Ecto neural progenitor cell (in vitro differentiated cells): ENCODE data around the gene SH3RF3.
"Not testable (repeated sequence)": the region's sequence is repeated elsewhere in the genome, so short reads cannot be mapped to it uniquely, and the experiment has no call there.

Source experiments
- DNase-seq: peaks from one replicate; pipeline ENCODE4 v3.0.0-alpha.2; 2018; ENCODE audit warnings: low spot score

Gene SH3RF3

DNA sequence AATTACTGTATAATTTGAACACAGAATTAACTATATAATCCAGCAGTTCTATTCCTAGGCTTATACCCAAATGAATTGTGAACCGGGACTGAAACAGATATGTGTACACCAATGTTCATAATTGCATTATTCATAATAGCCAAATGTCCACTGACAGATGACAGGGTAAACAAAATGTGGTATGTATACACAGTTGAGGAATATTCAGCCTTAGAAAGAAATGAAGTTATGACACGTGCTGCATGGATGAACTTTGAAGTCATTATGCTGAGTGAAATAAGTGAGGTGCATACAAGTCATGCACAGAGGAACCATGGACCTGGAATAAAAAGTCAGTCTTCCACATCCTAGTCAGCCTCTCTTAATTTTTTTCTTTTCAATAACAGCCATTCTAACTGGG is 91.9 kb downstream of the SH3RF3 start:
- DNase-seq: no peak

DNA sequence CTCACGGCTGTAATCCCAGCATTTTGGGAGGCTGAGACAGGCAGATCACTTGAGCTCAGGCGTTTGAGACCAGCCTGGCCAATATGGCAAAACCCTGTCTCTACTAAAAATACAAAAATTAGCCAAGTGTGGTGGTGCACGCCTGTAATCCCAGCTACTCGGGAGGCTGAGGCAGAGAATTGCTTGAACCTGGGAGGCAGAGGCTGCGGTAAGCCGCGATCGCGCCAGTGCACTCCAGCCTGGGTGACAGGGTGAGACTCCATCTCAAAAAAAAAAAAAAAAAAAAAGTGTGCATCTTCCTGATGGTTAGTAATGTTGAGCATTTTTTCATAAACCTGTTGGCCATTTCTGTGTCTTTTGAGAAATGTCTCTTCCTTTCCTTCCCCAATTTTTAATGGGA is 92.3 kb downstream of the SH3RF3 start:
- not testable (repeated sequence) for DNase-seq

- no peak for DNase-seq
Measured at GRCh38 chr2:109222422-109222821, 93.4 kb downstream of the SH3RF3 start.

DNA sequence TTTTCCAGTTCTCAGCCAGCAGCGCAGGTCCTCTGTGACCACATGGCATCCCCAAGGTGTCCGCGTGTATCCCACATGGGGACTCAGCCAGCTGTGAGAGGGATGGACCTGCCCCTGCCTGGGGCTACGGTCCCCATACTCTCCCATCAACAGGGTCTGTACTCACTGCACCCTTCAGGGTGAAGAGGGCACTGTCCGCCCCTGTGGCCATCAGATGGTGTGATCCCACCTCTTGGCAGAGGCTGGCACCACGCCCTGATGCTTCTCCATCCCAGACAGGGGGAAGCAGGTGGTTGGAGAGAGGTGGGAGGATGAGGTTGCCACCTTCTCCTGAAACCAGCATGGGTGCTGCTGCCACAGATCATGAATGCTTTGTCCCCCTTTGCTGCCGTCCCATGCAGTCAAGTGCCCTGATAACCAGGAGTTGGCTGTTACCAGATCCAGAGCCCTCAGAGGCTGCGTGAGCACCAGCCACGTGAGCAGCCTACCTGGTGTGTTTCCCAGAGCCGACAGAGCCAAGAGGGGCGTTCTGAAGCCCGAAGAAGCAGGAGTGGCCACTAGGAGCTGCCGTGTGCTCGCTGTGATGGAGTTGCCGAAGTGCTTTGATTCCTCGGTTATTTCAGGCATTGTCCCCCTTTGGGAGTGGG is 93.9 kb downstream of the SH3RF3 start:
- no peak for DNase-seq

GRCh38 chr2:109223490-109223889 is 94.5 kb downstream of the SH3RF3 start:
- no peak for DNase-seq

DNA sequence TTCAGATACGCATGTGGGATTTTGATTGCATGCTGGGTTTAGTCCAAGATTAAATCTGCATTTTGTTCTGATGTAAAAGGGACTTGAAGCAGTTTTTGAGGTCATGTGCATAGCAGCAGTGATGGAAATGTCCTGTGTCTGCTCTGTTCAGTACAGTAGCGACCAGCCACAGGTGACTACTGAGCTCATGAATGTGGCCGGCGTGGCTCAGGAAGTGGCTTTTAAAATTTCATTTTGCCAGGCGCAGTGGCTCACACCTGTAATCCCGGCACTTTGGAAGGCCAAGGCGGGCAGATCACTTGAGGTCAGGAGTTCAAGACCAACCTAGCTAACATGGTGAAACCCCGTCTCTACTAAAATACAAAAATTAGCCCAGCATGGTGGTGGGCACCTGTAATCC is 95.3 kb downstream of the SH3RF3 start:
- peak; percentile 18 for DNase-seq

DNA sequence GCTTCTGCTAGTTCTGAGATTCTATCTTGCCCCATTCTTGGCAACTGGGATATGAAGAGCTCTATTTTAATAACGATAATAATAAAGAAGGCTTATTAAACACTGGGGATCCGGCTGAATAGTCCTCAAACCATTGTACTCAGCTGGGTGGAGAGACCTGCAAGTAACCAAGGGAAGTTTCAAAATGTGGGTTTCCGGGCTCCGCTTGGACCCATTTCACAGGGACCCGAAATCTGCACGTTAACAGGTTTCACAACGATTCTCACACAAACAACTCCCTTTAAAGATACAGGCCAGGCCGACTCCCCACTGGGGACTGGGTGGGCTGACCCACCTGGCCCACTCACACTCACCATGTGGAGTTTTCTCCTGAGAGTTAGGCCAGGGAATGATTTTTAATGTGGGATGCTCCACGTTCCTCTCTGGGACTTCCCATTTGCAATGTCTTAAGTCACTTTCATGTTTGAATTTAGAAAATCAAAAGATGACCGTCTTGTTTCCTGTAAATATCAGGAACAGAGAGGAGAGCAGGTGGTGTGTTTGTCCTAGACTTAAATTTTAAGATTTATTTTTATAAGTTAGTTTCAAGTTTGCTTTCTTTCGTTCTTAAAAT is 96.3 kb downstream of the SH3RF3 start:
- DNase-seq: peak; percentile 15

DNA sequence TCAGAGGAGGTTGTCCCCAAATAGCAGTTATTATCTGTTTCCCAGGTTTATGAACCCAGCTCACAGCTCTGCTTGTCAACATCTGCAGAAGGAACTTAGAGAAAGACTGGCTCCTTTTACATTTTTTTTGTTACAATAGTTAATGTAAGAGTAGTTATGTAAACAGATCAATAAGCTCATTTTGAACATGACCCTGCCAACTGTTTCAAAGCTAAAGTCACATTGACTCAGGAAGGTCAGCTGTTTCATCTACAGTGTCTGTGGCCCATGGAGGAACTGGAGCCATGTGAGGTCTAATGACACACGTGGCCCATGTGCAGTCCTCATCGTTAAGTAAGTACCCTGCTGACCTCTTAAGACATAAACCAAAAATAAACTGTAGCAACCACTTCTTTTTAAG is 97.1 kb downstream of the SH3RF3 start:
- no peak for DNase-seq

DNA sequence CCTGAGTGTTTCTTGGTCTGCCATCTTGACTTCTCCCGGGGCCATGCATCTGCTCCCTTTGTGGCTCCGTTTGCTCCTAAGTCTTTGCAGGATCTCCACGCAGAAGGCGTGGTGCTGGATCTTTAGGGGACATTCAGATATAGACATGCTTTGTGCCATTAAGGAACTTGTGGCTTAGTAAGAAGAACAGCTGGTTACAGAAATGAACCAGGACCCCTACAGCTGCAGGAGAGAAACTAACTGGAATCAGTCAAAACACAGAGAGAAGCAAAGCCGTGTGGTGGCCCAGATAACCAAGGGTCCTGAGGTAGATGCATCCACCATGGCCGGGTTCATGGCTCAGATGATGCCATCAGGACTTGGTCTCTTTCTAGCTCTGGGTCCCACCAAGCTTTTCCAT is 97.6 kb downstream of the SH3RF3 start:
- DNase-seq: no peak

DNA sequence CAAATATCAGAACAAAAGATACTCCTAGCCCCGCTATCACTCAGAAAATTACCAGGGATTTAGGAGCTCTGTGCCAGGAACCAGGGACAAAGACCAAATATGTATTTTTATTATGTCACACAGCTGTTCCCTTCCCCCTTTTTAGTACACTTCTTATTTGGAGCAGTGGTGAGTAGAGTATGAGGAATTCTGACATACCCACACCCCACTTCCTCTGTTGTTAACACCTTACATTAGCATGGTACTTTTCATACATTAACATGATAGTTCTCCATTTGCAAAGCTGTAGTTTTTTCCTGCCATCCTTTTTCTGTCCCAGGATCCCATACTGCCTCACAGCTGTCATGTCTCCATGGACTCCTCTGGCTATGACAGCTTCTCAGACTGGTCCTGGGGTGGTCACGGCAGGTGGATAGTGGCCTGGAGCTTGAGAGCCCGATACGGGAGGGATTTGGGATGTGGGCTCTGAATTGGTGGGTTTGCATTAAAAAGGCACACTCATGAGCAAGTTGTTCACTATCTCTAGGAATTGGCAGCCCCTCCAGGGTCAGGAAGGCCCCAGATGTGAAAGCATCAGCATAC is 100.2 kb downstream of the SH3RF3 start:
- no peak for DNase-seq

- no peak for DNase-seq
Measured at GRCh38 chr2:109230941-109231420, 102.0 kb downstream of the SH3RF3 start.

GRCh38 chr2:109231428-109231827 is 102.4 kb downstream of the SH3RF3 start:
- DNase-seq: no peak

GRCh38 chr2:109231996-109232705 is 103.1 kb downstream of the SH3RF3 start:
- DNase-seq: no peak

GRCh38 chr2:109232909-109233308 is 103.9 kb downstream of the SH3RF3 start:
- peak; percentile 23 for DNase-seq

DNA sequence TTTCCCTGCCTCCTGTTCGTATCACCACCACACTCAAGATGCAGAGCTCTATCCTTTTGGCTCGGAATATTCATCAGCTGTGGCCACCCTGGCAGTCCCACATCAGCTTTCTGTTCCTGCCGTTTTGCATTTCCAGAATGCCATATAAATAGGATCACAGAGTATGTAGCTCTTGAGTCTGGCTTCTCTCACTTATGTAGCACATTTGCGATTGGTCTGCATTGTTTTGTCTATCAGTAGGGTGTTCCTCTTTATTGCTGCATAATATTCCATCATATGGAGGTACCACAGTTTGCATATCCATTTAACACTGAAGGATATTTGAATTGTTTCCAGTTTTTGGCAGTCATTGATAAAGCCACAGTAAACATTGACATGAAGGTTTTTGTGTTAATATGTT is 104.6 kb downstream of the SH3RF3 start:
- DNase-seq: no peak

- no peak for DNase-seq
Measured at GRCh38 chr2:109234355-109234754, 105.3 kb downstream of the SH3RF3 start.

DNA sequence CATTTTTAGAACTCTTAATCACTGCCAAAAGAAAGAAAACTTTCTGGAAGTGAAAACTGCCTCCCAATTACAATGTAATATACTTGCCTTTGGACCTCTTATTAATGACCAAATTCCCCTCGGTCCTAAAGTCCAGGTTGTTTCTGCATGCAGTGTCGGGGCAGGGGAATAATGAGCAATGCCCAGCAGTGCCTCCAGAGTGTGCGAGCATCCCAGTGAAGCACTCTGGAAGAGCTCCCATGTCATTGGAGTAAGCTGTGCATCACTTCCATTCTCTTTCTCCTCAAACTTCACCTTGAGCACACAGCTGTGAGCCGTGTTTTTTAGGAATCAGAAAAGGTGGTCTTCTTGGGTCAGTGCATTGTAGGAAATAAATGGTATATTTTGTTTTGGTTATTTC is 107.1 kb downstream of the SH3RF3 start:
- no peak for DNase-seq

- DNase-seq: no peak
Measured at GRCh38 chr2:109237792-109238191, 108.8 kb downstream of the SH3RF3 start.

DNA sequence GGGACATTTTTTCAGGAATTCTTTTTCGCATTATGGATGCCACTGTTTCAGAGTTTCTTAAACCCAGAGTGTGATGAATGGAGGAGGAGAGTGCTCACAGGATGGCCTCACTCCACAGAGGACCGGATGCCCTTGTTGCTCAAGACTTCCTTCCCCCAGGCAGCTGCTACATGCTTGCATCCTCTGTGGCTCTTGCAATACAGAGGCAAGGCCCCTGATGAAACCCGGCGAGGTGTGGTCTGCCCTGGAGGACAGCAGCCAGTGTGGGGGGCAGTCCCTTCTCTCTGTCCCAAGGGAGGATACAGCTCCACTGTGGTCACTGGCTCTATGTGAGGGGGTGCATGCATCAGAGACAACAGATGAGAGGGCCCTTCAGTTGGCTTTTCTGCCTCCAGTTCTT is 109.6 kb downstream of the SH3RF3 start:
- no peak for DNase-seq

DNA sequence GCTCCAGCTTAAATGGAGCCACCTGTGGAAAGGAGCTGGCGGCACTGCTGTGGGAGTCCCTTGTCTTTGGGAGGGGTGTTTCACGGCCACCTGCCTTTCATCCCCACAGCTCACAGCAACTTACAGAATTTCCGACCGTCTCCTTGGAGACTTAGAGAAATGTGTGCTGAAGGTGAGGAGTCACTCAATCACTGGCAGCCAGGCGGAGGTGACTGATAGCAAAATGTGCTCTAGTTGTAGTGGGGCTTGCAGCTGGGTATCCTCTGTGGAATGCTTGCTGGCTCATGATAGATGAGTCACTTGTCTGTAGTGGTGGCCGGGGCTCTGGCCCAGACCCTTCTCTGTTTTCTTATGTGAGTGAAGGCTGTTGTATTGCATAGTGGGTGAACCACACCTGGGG is 110.7 kb downstream of the SH3RF3 start:
- DNase-seq: no peak

- DNase-seq: no peak
Measured at GRCh38 chr2:109242210-109242653, 113.2 kb downstream of the SH3RF3 start.

DNA sequence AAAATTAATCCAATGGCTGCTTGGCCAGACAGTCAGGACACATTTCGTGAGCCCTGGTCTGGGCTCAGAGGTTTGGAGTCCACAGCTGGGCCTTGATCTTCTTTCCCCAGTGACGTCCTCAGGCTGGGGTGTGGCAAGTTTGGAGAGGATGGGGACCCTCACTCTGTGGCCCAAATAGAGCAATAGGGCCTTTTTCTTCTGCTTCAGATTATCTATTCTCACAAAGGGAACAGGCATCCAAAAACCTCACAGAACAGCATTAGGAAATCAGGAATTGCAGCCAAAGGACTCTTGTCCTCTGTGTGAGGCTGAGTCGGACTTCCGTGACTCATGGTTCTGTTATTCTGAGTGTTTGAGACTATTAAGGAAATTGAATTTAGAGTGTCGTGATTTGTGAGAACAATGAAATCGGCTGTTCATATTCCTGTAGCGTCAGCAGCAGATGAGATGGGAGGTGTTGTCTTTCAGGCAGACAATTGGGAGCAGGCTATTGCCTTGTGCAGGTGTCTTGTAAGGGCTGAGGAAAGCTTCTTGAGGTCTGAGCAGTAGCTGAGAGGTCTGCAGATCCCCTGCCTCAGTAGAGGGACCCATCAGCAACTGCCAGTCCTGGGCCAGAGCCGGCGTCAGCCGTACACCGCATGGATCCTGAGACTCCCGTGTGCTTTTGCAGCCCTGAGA is 113.8 kb downstream of the SH3RF3 start:
- no peak for DNase-seq
